ENCODE results near the gene KRTAP10-2.
A peak's percentile ranks its signal among the peaks of the same experiment; 100 is the strongest.

Gene KRTAP10-2

DNA sequence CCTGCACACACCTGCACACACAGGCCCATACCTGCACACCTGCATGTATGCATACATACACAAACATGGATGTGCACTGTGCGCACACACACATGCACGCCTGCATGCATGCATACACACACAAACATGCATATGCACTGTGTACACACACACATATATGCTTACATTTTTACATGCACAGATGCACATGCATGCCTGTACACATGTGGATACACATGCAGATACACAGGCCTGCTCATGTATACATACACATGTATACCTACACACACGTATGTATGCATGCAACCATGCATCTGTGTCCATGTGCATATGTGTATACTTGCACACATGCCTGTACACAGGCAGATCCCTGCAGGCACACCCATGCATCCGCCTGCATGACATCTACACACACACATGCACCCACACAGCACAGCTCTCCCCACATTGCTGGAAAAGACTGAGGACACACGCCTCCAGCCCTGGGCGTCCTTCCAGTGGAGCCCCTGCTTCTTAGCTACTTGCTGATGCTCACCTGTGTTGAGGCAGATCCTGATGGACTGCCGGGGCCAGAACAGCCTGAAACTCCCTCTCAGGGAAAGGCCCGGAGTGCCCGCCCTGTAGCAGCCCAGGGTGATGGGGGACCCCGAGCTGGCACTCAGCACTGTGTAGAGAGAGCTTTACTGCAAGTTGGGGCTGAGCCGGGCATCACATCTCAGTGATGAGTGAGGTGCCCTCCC, 39.9 kb downstream of the KRTAP10-2 start:
- H3K4me2 ChIP-seq (ENCODE audit: insufficient read depth, low read length) = no peak overlapping the region
- no peak overlapping the region for H3K9ac ChIP-seq (ENCODE audit: low read depth, low read length)
- no peak for DNase-seq
- H2AFZ ChIP-seq (ENCODE audit: low read depth, low read length) = no peak overlapping the region
- H3K27ac ChIP-seq (ENCODE audit: low read length) = no peak overlapping the region
- H3K9me3 ChIP-seq (ENCODE audit: insufficient read depth, low read length, severe bottlenecking) = no peaks in the 10 kb centered on the region
- H4K20me1 ChIP-seq (ENCODE audit: insufficient read depth, low read length) = 0 out of 2 replicates have a peak, but pooled peaks cover 9% of the 10 kb centered on the region
- H3K79me2 ChIP-seq (ENCODE audit: insufficient read depth, low read length) = no peaks in the 10 kb centered on the region
- no peak for ATAC-seq (ENCODE audit: insufficient read depth, low read depth)
- no peaks in the 10 kb centered on the region for H3K36me3 ChIP-seq (ENCODE audit: insufficient read depth, low read length)
- H3K27me3 ChIP-seq (ENCODE audit: insufficient read depth, low read length, poor library complexity) = no peaks in the 10 kb centered on the region
- no peak overlapping the region for H3K4me3 ChIP-seq (ENCODE audit: low read depth in 1 of 2, low read length in 2 of 2)
- TF ChIP-seq, protein P1, sequence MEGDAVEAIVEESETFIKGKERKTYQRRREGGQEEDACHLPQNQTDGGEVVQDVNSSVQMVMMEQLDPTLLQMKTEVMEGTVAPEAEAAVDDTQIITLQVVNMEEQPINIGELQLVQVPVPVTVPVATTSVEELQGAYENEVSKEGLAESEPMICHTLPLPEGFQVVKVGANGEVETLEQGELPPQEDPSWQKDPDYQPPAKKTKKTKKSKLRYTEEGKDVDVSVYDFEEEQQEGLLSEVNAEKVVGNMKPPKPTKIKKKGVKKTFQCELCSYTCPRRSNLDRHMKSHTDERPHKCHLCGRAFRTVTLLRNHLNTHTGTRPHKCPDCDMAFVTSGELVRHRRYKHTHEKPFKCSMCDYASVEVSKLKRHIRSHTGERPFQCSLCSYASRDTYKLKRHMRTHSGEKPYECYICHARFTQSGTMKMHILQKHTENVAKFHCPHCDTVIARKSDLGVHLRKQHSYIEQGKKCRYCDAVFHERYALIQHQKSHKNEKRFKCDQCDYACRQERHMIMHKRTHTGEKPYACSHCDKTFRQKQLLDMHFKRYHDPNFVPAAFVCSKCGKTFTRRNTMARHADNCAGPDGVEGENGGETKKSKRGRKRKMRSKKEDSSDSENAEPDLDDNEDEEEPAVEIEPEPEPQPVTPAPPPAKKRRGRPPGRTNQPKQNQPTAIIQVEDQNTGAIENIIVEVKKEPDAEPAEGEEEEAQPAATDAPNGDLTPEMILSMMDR (IDR thresholded peaks at IDR 0.05; ENCODE audit: borderline replicate concordance, extremely low read depth, low read length, poor library complexity, severe bottlenecking) = no peak
- no peak for TF ChIP-seq EZH2 (IDR thresholded peaks at IDR 0.05; ENCODE audit: borderline replicate concordance, low read depth, low read length, severe bottlenecking)
- H3K4me1 ChIP-seq (ENCODE audit: insufficient read depth, low read length) = peaks cover 4% of the 10 kb centered on the region

GRCh38 chr21:44510508-44511218, 40.6 kb downstream of the KRTAP10-2 start:
- H3K4me1 ChIP-seq (ENCODE audit: insufficient read depth, low read length) = peaks cover 4% of the 10 kb centered on the region
- no peaks in the 10 kb centered on the region for H3K27me3 ChIP-seq (ENCODE audit: insufficient read depth, low read length, poor library complexity)
- no peaks in the 10 kb centered on the region for H3K9me3 ChIP-seq (ENCODE audit: insufficient read depth, low read length, severe bottlenecking)
- no peak overlapping the region for H2AFZ ChIP-seq (ENCODE audit: low read depth, low read length)
- TF ChIP-seq, protein P1 (IDR thresholded peaks at IDR 0.05; ENCODE audit: borderline replicate concordance, extremely low read depth, low read length, poor library complexity, severe bottlenecking) = peak; percentile 90
- TF ChIP-seq EZH2 (IDR thresholded peaks at IDR 0.05; ENCODE audit: borderline replicate concordance, low read depth, low read length, severe bottlenecking) = no peak
- H3K9ac ChIP-seq (ENCODE audit: low read depth, low read length) = no peak overlapping the region
- no peak overlapping the region for H3K4me3 ChIP-seq (ENCODE audit: low read depth in 1 of 2, low read length in 2 of 2)
- no peak overlapping the region for H3K27ac ChIP-seq (ENCODE audit: low read length)
- no peaks in the 10 kb centered on the region for H3K79me2 ChIP-seq (ENCODE audit: insufficient read depth, low read length)
- H3K4me2 ChIP-seq (ENCODE audit: insufficient read depth, low read length) = 0 out of 2 replicates have a peak overlapping the region, but pooled peaks have one; percentile 31
- DNase-seq = peak; percentile 54
- no peaks in the 10 kb centered on the region for H3K36me3 ChIP-seq (ENCODE audit: insufficient read depth, low read length)
- 0 out of 2 replicates have a peak, but pooled peaks cover 9% of the 10 kb centered on the region for H4K20me1 ChIP-seq (ENCODE audit: insufficient read depth, low read length)
- ATAC-seq (ENCODE audit: insufficient read depth, low read depth) = peak; percentile 84

DNA sequence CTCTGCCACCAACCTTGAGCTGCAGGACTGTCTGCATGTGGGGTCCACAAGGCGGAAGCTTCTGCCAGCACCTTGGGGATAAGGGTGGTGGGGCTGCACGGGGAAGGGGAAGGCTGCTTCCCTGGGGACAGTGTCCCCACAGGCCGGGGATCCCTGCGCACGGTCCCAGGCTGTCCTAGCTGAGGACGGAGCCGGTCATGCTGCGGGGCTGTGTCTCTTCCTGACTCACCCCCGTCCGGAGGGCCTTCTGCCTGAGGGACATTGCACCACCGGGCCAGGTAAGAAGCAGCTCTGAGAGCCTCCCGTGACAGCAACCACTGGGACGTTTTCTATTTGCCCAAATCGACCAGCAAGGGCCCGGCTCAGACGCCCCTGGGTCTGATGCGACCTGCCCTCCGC, 41.2 kb downstream of the KRTAP10-2 start:
- Histone ChIP-seq H3K9me3 (ENCODE audit: insufficient read depth, low read length, severe bottlenecking) (no peaks in the 10 kb centered on the region), H3K36me3 (ENCODE audit: insufficient read depth, low read length) (no peaks in the 10 kb centered on the region), H3K79me2 (ENCODE audit: insufficient read depth, low read length) (no peaks in the 10 kb centered on the region), H3K4me3 (ENCODE audit: low read depth in 1 of 2, low read length in 2 of 2) (no peak overlapping the region), H3K9ac (ENCODE audit: low read depth, low read length) (no peak overlapping the region), H3K4me1 (ENCODE audit: insufficient read depth, low read length) (peaks cover 4% of the 10 kb centered on the region), H2AFZ (ENCODE audit: low read depth, low read length) (no peak overlapping the region), H4K20me1 (ENCODE audit: insufficient read depth, low read length) (0 out of 2 replicates have a peak, but pooled peaks cover 9% of the 10 kb centered on the region), H3K4me2 (ENCODE audit: insufficient read depth, low read length) (no peak overlapping the region), H3K27ac (ENCODE audit: low read length) (no peak overlapping the region), H3K27me3 (ENCODE audit: insufficient read depth, low read length, poor library complexity) (no peaks in the 10 kb centered on the region)
- TF ChIP-seq, protein P1 (IDR thresholded peaks at IDR 0.05; ENCODE audit: borderline replicate concordance, extremely low read depth, low read length, poor library complexity, severe bottlenecking) = no peak
- no peak for TF ChIP-seq EZH2 (IDR thresholded peaks at IDR 0.05; ENCODE audit: borderline replicate concordance, low read depth, low read length, severe bottlenecking)
- no peak for DNase-seq
- ATAC-seq (ENCODE audit: insufficient read depth, low read depth) = peak; percentile 8; the same call in 1 of the 3 replicates
